ENCODE data around the gene SLC35C1. TPM values are rescaled to one million over a fixed set of nuclear protein-coding genes. Genes with fewer than 3 reads are reported as not detected.

Gene SLC35C1
- total RNA-seq, 3 donors from 2014 or later = 26.6 to 47.8 (median 35.6) TPM

GRCh38 chr11:45851228-45851627 lies 46.3 kb downstream of the SLC35C1 start:
- Histone ChIP-seq H3K4me1 (ENCODE audit: low read depth) (peaks cover 34% of the 10 kb centered on the region), H3K9me3 (no peaks in the 10 kb centered on the region), H3K4me3 (no peak overlapping the region), H3K36me3 (ENCODE audit: low read depth) (no peaks in the 10 kb centered on the region)
- DNase-seq = no peak
- ATAC-seq = no peak
- no peak for TF ChIP-seq CTCF (IDR thresholded peaks at IDR 0.05)
- intact Hi-C loops (cut with DNase I, micrococcal nuclease) = no loop called here

GRCh38 chr11:45852018-45852711 lies 47.2 kb downstream of the SLC35C1 start:
- no peak for TF ChIP-seq CTCF (IDR thresholded peaks at IDR 0.05)
- Histone ChIP-seq H3K9me3 (no peaks in the 10 kb centered on the region), H3K4me1 (ENCODE audit: low read depth) (peaks cover 26% of the 10 kb centered on the region), H3K36me3 (ENCODE audit: low read depth) (no peaks in the 10 kb centered on the region), H3K4me3 (no peak overlapping the region)
- intact Hi-C loops (cut with DNase I, micrococcal nuclease) = no loop called here
- ATAC-seq (no peak), DNase-seq (no peak)

- H3K4me3 ChIP-seq = no peak overlapping the region
Observed at GRCh38 chr11:45852712-45853101, 47.8 kb downstream of the SLC35C1 start.

GRCh38 chr11:45853332-45854219 lies 48.6 kb downstream of the SLC35C1 start:
- DNase-seq (no peak), ATAC-seq (no peak)
- no peak overlapping the region for H3K4me3 ChIP-seq
- intact Hi-C loops (cut with DNase I, micrococcal nuclease) = no loop called here
- no peaks in the 10 kb centered on the region for H3K36me3 ChIP-seq (ENCODE audit: low read depth)
- H3K4me1 ChIP-seq (ENCODE audit: low read depth) = peaks cover 28% of the 10 kb centered on the region
- H3K9me3 ChIP-seq = no peaks in the 10 kb centered on the region
- no peak for TF ChIP-seq CTCF (IDR thresholded peaks at IDR 0.05)

More at GRCh38 chr11:45852712-45853101, 47.8 kb downstream of the SLC35C1 start:
- Histone ChIP-seq H3K36me3 (ENCODE audit: low read depth) (no peaks in the 10 kb centered on the region), H3K4me1 (ENCODE audit: low read depth) (peaks cover 29% of the 10 kb centered on the region), H3K9me3 (no peaks in the 10 kb centered on the region)
- no peak for ATAC-seq
- DNase-seq = no peak
- intact Hi-C loops (cut with DNase I, micrococcal nuclease) = no loop called here
- TF ChIP-seq CTCF (IDR thresholded peaks at IDR 0.05) = no peak

GRCh38 chr11:45855308-45855707 lies 50.4 kb downstream of the SLC35C1 start:
- Histone ChIP-seq H3K9me3 (no peaks in the 10 kb centered on the region), H3K36me3 (ENCODE audit: low read depth) (no peaks in the 10 kb centered on the region), H3K4me3 (no peak overlapping the region), H3K4me1 (ENCODE audit: low read depth) (peaks cover 33% of the 10 kb centered on the region)
- TF ChIP-seq CTCF (IDR thresholded peaks at IDR 0.05) = no peak
- ATAC-seq (no peak), DNase-seq (no peak)
- intact Hi-C loops (cut with DNase I, micrococcal nuclease) = no loop called here

All from mucosa of descending colon (tissue), 3 donors.